ENCODE data around the gene ADCY7.
A peak's percentile ranks its signal among the peaks of the same experiment; 100 is the strongest.
"Not testable (repeated sequence)": the region's sequence is repeated elsewhere in the genome, so short reads cannot be mapped to it uniquely, and the experiment has no call there.

ADCY7 gene

GRCh38 chr16:50266337-50267091 lies at the start of gene ADCY7:
TSS of gene ADCY7 (plus strand) at chr16:50266551. CDS start at chr16:50288180, 21,629 bp downstream.
- peak within 1 kb of the TSS; percentile 97 for H3K27ac Mint-ChIP-seq
- no peaks in the 10 kb centered on the region for H3K9me3 Mint-ChIP-seq
- ATAC-seq (replicated peaks) (peak; percentile 93 to 95), DNase-seq (peak; percentile 70)
- peaks cover 44 to 84% of the 10 kb centered on the region in 2 donors for H3K4me1 Mint-ChIP-seq
- H3K36me3 Mint-ChIP-seq: peaks cover 0 to 3% of the 10 kb centered on the region in 2 donors
- H3K27me3 Mint-ChIP-seq: peaks cover 0 to 9% of the 10 kb centered on the region in 2 donors
- H3K4me3 Mint-ChIP-seq: peak within 1 kb of the TSS; percentile 89 to 91

GRCh38 chr16:50219402-50219975 lies 46.9 kb upstream of the ADCY7 start:
- H3K4me1 Mint-ChIP-seq: no peaks in the 10 kb centered on the region
- no peaks in the 10 kb centered on the region for H3K9me3 Mint-ChIP-seq
- no peaks in the 10 kb centered on the region for H3K27me3 Mint-ChIP-seq
- H3K4me3 Mint-ChIP-seq: no peak overlapping the region
- DNase-seq (no peak), ATAC-seq (replicated peaks) (no peak)
- peaks cover 9 to 26% of the 10 kb centered on the region in 2 donors for H3K36me3 Mint-ChIP-seq
- H3K27ac Mint-ChIP-seq: no peak overlapping the region

DNA sequence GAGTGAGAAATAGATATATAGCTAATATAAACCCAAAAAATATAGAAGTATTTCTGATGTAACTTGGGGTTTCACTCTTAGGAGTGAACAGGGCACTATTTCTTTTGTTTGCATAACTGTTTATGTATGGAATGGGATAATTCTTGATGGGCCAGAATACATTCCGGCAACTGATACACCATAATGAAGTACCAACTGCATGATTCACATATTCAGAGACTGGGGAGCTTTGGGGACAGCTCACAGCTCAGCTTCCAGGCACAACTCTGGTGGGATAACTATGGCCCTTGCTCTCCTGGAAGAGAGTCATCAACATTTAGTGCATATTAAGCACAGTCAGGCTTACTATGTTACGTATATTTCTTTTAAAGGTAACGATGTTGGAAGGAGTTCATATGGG lies 42.1 kb upstream of the ADCY7 start:
- Mint-ChIP-seq H3K4me1 (no peaks in the 10 kb centered on the region), H3K27ac (no peak overlapping the region), H3K27me3 (no peaks in the 10 kb centered on the region), H3K4me3 (no peak overlapping the region), H3K36me3 (peaks cover 26 to 41% of the 10 kb centered on the region in 2 donors), H3K9me3 (no peaks in the 10 kb centered on the region)
- no peak for DNase-seq
- no peak for ATAC-seq (replicated peaks)

GRCh38 chr16:50227120-50227519 lies 39.2 kb upstream of the ADCY7 start:
- Mint-ChIP-seq H3K36me3 (peaks cover 26 to 38% of the 10 kb centered on the region in 2 donors), H3K4me3 (no peak overlapping the region), H3K9me3 (no peaks in the 10 kb centered on the region), H3K4me1 (no peaks in the 10 kb centered on the region), H3K27me3 (no peaks in the 10 kb centered on the region), H3K27ac (no peak overlapping the region)
- no peak for ATAC-seq (replicated peaks)
- DNase-seq: no peak

GRCh38 chr16:50227665-50228064 lies 38.7 kb upstream of the ADCY7 start:
- DNase-seq (no peak), ATAC-seq (replicated peaks) (no peak)
- peaks cover 26 to 38% of the 10 kb centered on the region in 2 donors for H3K36me3 Mint-ChIP-seq
- H3K4me1 Mint-ChIP-seq: no peaks in the 10 kb centered on the region
- no peak overlapping the region for H3K27ac Mint-ChIP-seq
- H3K9me3 Mint-ChIP-seq: no peaks in the 10 kb centered on the region
- no peak overlapping the region for H3K4me3 Mint-ChIP-seq
- H3K27me3 Mint-ChIP-seq: no peaks in the 10 kb centered on the region

- peak in 1 of 2 donors; percentile 25 for ATAC-seq (replicated peaks)
- no peaks in the 10 kb centered on the region for H3K27me3 Mint-ChIP-seq
- H3K4me1 Mint-ChIP-seq: no peaks in the 10 kb centered on the region
Observed at GRCh38 chr16:50228364-50228868, 37.9 kb upstream of the ADCY7 start.

GRCh38 chr16:50229149-50229726 lies 37.1 kb upstream of the ADCY7 start:
- Mint-ChIP-seq H3K4me3 (no peak overlapping the region), H3K36me3 (peaks cover 26 to 37% of the 10 kb centered on the region in 2 donors), H3K27ac (no peak overlapping the region), H3K4me1 (no peaks in the 10 kb centered on the region), H3K27me3 (no peaks in the 10 kb centered on the region), H3K9me3 (no peaks in the 10 kb centered on the region)
- no peak for DNase-seq
- no peak for ATAC-seq (replicated peaks)

More at GRCh38 chr16:50228364-50228868, 37.9 kb upstream of the ADCY7 start:
- Mint-ChIP-seq H3K4me3 (no peak overlapping the region), H3K27ac (no peak overlapping the region), H3K36me3 (peaks cover 26 to 38% of the 10 kb centered on the region in 2 donors), H3K9me3 (no peaks in the 10 kb centered on the region)
- no peak for DNase-seq

DNA sequence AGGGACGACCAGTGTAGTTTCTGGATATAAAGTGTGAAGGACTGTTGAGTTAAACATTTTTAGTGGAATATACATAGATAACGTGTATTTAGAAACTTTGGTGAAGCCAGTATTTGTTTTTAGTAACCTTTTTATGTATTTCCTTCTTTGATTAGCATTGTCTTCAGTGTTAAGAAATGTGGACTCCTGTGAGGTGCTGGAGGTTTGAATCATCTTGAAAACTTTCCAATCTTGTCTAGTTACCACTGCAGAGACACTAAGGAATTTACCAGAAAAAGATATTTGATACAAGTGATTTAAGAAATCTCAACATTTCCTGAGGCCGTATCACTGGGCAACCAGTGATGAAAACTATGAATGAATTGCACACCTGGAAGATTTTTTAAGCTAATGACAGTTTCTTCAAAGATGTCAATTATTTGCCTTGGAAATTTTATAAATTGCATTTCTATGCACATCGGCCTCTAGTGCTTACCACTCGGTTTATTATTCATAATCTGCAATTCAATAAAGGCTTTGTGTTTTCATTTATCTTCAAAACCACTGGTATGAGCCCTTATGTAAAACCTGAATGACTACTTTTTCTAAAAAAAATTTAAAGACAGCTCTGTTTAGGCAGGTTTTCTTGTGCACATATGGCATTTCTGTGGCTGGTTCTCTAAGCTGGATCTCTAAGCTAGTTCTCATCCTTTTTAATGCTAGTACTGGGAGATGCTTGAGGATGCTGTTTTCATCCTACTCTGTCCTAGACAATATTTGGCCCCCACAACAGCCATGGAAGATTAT lies 31.4 kb upstream of the ADCY7 start:
- Mint-ChIP-seq H3K9me3 (no peaks in the 10 kb centered on the region), H3K27ac (no peak overlapping the region), H3K4me1 (no peaks in the 10 kb centered on the region), H3K36me3 (peaks cover 0 to 2% of the 10 kb centered on the region in 2 donors), H3K27me3 (no peaks in the 10 kb centered on the region), H3K4me3 (no peak overlapping the region)
- DNase-seq (no peak), ATAC-seq (replicated peaks) (no peak)

DNA sequence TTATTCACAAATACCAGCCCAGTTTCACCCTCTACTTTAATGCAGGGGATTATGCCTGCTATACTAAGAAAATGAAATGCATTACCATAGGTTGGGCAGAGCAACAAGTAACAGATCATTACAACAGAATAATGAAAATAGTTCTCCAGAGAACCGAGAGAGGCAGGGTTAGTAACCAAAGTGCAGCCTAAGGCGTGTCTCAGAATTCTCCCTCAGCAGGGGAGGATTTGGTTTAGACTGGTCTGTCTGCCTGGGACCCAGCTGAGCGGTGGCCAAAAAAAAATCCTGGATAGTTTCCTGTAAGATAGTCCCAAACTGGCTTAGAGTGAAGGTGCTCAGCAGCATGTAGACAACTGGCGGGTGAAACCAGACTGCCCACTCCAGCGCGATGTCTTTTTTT lies 30.8 kb upstream of the ADCY7 start:
- H3K36me3 Mint-ChIP-seq: peaks cover 0 to 2% of the 10 kb centered on the region in 2 donors
- DNase-seq: no peak
- no peaks in the 10 kb centered on the region for H3K27me3 Mint-ChIP-seq
- H3K27ac Mint-ChIP-seq: no peak overlapping the region
- H3K4me3 Mint-ChIP-seq: no peak overlapping the region
- H3K9me3 Mint-ChIP-seq: no peaks in the 10 kb centered on the region
- no peak for ATAC-seq (replicated peaks)
- no peaks in the 10 kb centered on the region for H3K4me1 Mint-ChIP-seq

DNA sequence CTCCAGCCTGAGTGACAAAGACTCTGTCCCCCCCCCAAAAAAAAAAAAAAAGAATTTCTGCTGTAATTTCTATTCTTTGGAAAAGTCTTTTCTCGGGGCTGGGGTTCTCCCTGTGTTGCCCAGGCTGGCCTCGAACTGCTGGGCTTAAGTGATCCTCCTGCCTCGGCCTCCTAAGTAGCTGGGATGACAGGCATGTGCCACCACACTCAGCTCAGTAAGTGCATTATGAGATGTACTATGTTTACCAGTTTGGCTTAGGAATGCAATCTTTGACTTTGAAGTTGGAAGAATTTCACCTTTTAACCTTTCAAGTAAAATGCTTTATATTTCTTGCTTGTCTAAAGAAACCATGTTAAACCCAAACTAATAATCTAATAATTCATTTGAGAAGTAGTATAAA lies 28.0 kb upstream of the ADCY7 start:
- ATAC-seq (replicated peaks): no peak

DNA sequence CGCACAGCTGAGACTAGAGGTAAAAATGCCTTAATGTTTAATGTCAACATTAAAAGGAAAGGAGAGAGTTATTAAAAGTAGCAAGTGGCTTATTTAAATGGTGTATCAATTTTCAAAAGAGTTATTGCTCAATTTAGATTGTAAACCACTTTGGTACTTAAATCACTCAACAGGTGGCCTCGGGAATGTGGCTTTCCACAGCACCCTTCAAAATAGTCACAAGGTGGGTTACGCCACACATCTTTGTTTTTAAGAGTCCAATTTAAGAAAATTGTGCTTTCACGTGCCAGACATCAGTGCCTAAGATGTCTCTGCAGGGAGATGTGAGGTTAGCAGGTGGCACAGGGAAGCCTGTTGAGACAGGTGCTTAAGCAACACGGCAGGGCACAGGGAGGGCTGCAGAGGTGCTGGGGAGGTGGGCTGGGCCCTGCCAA lies 27.5 kb upstream of the ADCY7 start:
- no peak overlapping the region for H3K4me3 Mint-ChIP-seq
- DNase-seq: no peak
- ATAC-seq (replicated peaks): no peak
- no peaks in the 10 kb centered on the region for H3K36me3 Mint-ChIP-seq
- no peaks in the 10 kb centered on the region for H3K4me1 Mint-ChIP-seq
- no peaks in the 10 kb centered on the region for H3K27me3 Mint-ChIP-seq
- no peak overlapping the region for H3K27ac Mint-ChIP-seq
- H3K9me3 Mint-ChIP-seq: no peaks in the 10 kb centered on the region

More for the DNA sequence above, 28.0 kb upstream of the ADCY7 start:
- no peaks in the 10 kb centered on the region for H3K36me3 Mint-ChIP-seq
- H3K4me1 Mint-ChIP-seq: no peaks in the 10 kb centered on the region
- no peak overlapping the region for H3K4me3 Mint-ChIP-seq
- no peak for DNase-seq
- no peak overlapping the region for H3K27ac Mint-ChIP-seq
- no peaks in the 10 kb centered on the region for H3K27me3 Mint-ChIP-seq
- no peaks in the 10 kb centered on the region for H3K9me3 Mint-ChIP-seq

- H3K4me3 Mint-ChIP-seq; H3K27me3 Mint-ChIP-seq; H3K9me3 Mint-ChIP-seq; H3K36me3 Mint-ChIP-seq; DNase-seq; ATAC-seq (replicated peaks); H3K27ac Mint-ChIP-seq: not testable (repeated sequence)
- peaks cover 5 to 24% of the 10 kb centered on the region in 2 donors for H3K4me1 Mint-ChIP-seq
Observed at GRCh38 chr16:50243024-50243423, 23.3 kb upstream of the ADCY7 start.

GRCh38 chr16:50244140-50244503 lies 22.2 kb upstream of the ADCY7 start:
- no peak for ATAC-seq (replicated peaks)
- H3K4me3 Mint-ChIP-seq: no peak overlapping the region
- no peaks in the 10 kb centered on the region for H3K27me3 Mint-ChIP-seq
- no peaks in the 10 kb centered on the region for H3K9me3 Mint-ChIP-seq
- H3K4me1 Mint-ChIP-seq: peaks cover 5 to 24% of the 10 kb centered on the region in 2 donors
- H3K36me3 Mint-ChIP-seq: peaks cover 0 to 1% of the 10 kb centered on the region in 2 donors
- H3K27ac Mint-ChIP-seq: no peak overlapping the region
- no peak for DNase-seq

Measured in stimulated activated naive B cell treated with anti-CD40 and anti-IgM and Interleukin-4, amounts not matched to agents 10 μg/mL and 1 μg/mL and 100 μg/mL, for 72 hours (primary cell).